ENCODE measurements around the gene EDARADD.

- TF ChIP-seq, protein P1, sequence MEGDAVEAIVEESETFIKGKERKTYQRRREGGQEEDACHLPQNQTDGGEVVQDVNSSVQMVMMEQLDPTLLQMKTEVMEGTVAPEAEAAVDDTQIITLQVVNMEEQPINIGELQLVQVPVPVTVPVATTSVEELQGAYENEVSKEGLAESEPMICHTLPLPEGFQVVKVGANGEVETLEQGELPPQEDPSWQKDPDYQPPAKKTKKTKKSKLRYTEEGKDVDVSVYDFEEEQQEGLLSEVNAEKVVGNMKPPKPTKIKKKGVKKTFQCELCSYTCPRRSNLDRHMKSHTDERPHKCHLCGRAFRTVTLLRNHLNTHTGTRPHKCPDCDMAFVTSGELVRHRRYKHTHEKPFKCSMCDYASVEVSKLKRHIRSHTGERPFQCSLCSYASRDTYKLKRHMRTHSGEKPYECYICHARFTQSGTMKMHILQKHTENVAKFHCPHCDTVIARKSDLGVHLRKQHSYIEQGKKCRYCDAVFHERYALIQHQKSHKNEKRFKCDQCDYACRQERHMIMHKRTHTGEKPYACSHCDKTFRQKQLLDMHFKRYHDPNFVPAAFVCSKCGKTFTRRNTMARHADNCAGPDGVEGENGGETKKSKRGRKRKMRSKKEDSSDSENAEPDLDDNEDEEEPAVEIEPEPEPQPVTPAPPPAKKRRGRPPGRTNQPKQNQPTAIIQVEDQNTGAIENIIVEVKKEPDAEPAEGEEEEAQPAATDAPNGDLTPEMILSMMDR (IDR thresholded peaks at IDR 0.05; ENCODE audit: low read length): no peak
- TF ChIP-seq EZH2 (IDR thresholded peaks at IDR 0.05; ENCODE audit: borderline replicate concordance, low read length): no peak
Observed at GRCh38 chr1:236391008-236391407, 3.1 kb upstream of the EDARADD start.

Measured in OCI-LY1 (cell line).